Stimulated activated CD8-positive, alpha-beta memory T cell treated with anti-CD3 and anti-CD28 coated beads, Interleukin-15, amount 100 ng/mL, for 48 hours (primary cell): ENCODE results near the gene KCNJ5.

Source experiments
- DNase-seq, 2 donors: peaks; one replicate each; pipeline ENCODE4 v3.0.0-alpha.2; 2020; ENCODE audit warnings: low read depth in 2 of 2

The KCNJ5 gene

GRCh38 chr11:128871168-128871610 is 20.0 kb upstream of the KCNJ5 start:
- no peak for DNase-seq

- no peak for DNase-seq
Measured at GRCh38 chr11:128872094-128872493, 19.1 kb upstream of the KCNJ5 start.

- DNase-seq, result no peak
Measured at GRCh38 chr11:128872594-128872993, 18.6 kb upstream of the KCNJ5 start.

- DNase-seq, result no peak
Measured at GRCh38 chr11:128874427-128874826, 16.7 kb upstream of the KCNJ5 start.

- no peak for DNase-seq
Measured at GRCh38 chr11:128876133-128876650, 15.0 kb upstream of the KCNJ5 start.

GRCh38 chr11:128877726-128878125 is 13.4 kb upstream of the KCNJ5 start:
- DNase-seq, result no peak

GRCh38 chr11:128878455-128878854 is 12.7 kb upstream of the KCNJ5 start:
- DNase-seq, result no peak

GRCh38 chr11:128879817-128880216 is 11.3 kb upstream of the KCNJ5 start:
- DNase-seq, result no peak

- no peak for DNase-seq
Measured at GRCh38 chr11:128881221-128881620, 9.9 kb upstream of the KCNJ5 start.

- DNase-seq, result no peak
Measured at GRCh38 chr11:128882451-128882850, 8.7 kb upstream of the KCNJ5 start.

GRCh38 chr11:128884054-128884453 is 7.1 kb upstream of the KCNJ5 start:
- no peak for DNase-seq

- no peak for DNase-seq
Measured at GRCh38 chr11:128884703-128885338, 6.3 kb upstream of the KCNJ5 start.

GRCh38 chr11:128886406-128887124 is 4.6 kb upstream of the KCNJ5 start:
- DNase-seq, result no peak

GRCh38 chr11:128888034-128888985 is 2.8 kb upstream of the KCNJ5 start:
- no peak for DNase-seq

GRCh38 chr11:128889657-128890213 is 1.4 kb upstream of the KCNJ5 start:
- DNase-seq, result no peak

GRCh38 chr11:128890216-128890542 is 977 bp upstream of the KCNJ5 start:
- no peak for DNase-seq

- no peak for DNase-seq
Measured at GRCh38 chr11:128891913-128892398, 800 bp downstream of the KCNJ5 start.

GRCh38 chr11:128892866-128893565 is 1.9 kb downstream of the KCNJ5 start:
- DNase-seq, result no peak

- DNase-seq, result no peak
Measured at GRCh38 chr11:128893578-128894285, 2.6 kb downstream of the KCNJ5 start.

GRCh38 chr11:128894286-128894681 is 3.1 kb downstream of the KCNJ5 start:
- DNase-seq, result no peak
